ENCODE data around the gene HAND2.

HAND2 gene

GRCh38 chr4:173529477-173530325 lies at the start of gene HAND2:
HAND2 (minus strand) TSS chr4:173530229; CDS start chr4:173529289, 940 bp downstream.
- no peak for DNase-seq

- DNase-seq = no peak
These were observed 48.9 kb upstream of the HAND2 start for GRCh38 chr4:173578956-173579355.

GRCh38 chr4:173577963-173578362 lies 47.9 kb upstream of the HAND2 start:
- no peak for DNase-seq

DNA sequence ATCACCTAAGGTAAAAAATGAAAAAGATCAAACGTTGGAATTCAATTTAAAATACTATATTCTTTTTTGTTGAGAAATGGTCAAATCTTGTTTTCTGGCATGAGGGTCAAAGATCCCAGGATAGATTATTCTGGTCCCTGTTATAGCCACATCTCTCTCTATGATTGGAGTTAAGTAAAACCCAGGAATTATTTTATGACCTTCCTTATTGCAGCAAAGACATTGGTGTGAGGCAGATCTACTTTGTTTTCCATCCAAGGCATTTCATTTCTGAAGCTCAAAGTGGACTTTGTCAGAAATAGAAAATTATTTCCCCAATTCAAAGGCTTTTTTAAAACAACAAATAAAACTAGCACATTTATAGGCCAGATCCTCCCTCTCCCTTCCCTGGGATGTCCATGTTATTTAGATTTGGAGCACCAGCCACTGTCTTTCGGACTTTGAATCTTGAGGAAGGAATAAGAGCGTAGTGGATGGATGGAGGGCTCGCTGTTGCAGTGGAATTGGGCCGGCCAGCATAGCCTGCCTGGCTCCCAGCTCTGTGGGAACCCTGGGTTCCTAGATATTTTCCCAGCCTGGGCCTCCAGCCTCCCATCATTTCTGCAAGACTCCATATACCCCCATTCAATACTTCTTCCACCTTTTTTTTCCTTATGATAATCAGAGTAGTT lies 45.6 kb upstream of the HAND2 start:
- DNase-seq = no peak

DNA sequence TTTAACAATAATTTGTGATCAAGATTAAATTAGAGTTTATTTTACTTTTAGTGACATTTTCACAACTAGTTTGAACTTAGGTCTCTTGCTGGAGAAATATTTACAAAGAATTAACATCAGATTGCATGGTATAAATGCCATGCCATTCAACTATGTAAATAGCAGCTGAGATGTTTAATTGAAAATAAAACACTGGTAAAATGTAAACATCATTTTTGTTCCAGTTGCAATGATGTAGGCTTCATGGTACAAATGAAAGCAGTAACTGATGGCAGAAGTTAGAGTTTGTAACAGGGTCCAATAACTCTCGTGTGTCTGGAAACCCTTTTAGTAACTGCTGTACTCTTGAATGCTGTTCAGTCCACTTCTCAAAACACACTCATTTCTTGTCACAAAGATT lies 43.7 kb upstream of the HAND2 start:
- no peak for DNase-seq

- no peak for DNase-seq
These were observed 43.3 kb upstream of the HAND2 start for GRCh38 chr4:173573286-173573685.

DNA sequence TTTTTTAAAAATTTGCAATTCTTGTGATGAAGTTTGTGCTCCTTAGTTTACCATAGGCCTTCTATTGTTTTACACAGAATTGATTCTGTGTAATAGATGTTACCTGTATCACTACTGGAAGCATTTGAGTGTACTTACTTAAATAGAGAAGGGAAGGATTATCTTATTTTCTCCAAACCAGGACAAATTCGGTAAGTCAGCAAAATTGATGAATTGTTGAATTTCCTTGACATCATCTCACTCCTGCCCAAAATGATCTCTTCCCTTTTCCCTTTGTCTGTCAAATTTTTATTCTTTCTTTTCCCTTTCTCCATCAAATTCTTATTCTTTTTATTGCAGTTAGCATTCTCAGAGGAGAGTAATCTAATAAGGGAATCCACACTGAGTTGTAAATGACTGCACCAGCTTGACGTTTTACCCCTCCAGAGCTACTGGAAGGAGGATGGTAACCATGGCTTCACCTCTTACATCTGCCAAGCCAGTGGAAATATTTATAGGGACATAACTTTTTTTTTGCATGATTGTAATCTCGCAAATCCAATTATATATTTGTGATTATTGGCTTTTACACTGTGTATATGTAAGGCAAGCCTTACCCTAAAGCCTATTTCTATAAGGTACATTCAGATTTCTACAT lies 42.6 kb upstream of the HAND2 start:
- DNase-seq = no peak

DNA sequence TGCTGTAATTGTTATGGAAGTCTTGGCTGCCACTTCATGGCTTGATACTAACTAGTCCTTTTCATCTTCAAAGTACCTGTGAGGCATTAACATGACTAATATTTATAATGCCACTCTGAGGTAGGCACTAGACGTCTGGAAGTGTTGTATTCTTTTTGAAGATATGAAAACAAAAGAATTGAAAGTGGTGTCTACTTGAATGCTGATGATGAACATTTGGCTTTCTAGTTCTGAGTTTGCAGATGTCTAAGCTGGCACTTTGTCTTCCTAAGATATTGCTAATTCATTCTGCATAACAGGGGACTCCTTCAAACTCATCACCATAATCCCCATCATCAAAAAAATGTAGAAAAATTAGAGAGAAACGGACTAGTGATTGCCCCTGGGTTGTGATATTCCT lies 41.6 kb upstream of the HAND2 start:
- no peak for DNase-seq

- no peak for DNase-seq
These were observed 35.3 kb upstream of the HAND2 start for GRCh38 chr4:173565281-173565680.

DNA sequence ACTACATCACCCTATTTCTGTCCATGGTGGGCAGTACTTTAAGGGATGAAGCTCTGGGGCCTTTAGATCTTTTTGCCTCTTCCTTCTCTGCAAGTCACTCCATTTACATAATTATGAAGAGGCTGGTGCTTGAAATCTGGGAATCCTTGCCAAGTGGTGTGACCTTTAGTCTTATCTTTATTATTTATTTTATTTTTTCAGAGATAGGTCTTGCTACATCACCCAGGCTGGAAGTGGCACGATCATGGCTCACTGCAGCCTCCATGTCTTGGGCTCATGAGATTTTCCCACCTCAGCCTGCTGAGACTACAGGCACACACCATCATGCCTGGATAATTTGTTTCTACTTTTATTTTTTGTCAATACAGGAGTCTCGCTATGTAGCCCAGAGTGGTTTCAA lies 34.4 kb upstream of the HAND2 start:
- no peak for DNase-seq

- DNase-seq = no peak
These were observed 30.9 kb upstream of the HAND2 start for GRCh38 chr4:173560896-173561295.

- no peak for DNase-seq
These were observed 26.5 kb upstream of the HAND2 start for GRCh38 chr4:173556398-173557131.

- DNase-seq = no peak
These were observed 17.9 kb upstream of the HAND2 start for GRCh38 chr4:173547889-173548288.

GRCh38 chr4:173546776-173547175 lies 16.7 kb upstream of the HAND2 start:
- no peak for DNase-seq

- no peak for DNase-seq
These were observed 15.4 kb upstream of the HAND2 start for GRCh38 chr4:173545440-173545839.

- no peak for DNase-seq
These were observed 13.2 kb upstream of the HAND2 start for GRCh38 chr4:173543266-173543665.

- DNase-seq = no peak
These were observed 10.0 kb upstream of the HAND2 start for GRCh38 chr4:173539986-173540385.

- no peak for DNase-seq
These were observed 8.9 kb upstream of the HAND2 start for GRCh38 chr4:173538909-173539445.

GRCh38 chr4:173538148-173538908 lies 8.3 kb upstream of the HAND2 start:
- DNase-seq = no peak

- no peak for DNase-seq
These were observed 7.7 kb upstream of the HAND2 start for GRCh38 chr4:173537613-173538147.

GRCh38 chr4:173536808-173537429 lies 6.9 kb upstream of the HAND2 start:
- DNase-seq = no peak

All from NCI-H524 treated with DMSO at 0.1 percent for 48 hours (cell line).